B cell (primary cell): Measurements from ENCODE around the gene PCLO. TPM values are rescaled to one million over a fixed set of nuclear protein-coding genes. Genes with fewer than 3 reads are reported as not detected.

Experiments used
- ATAC-seq: fragments of 200-7000 bp; cut with Tn5 transposase; one replicate; pipeline ENCODE4 v1.10.0; 2021; ENCODE audit warnings: low read depth, mild to moderate bottlenecking, moderate number of reproducible peaks, moderate library complexity
- CTCF ChIA-PET: fragments of 350-600 bp; sonication (Branson Sonifier 250); formaldehyde crosslinking; loops from one replicate; lab custom pipeline; 2021; ENCODE audit warnings: antibody characterized with exemption, inconsistent platforms; lab: Charles Lee
- POLR2A ChIA-PET: fragments of 350-600 bp; sonication (Branson Sonifier 250); formaldehyde crosslinking; loops from one replicate; lab custom pipeline; 2021; ENCODE audit warnings: antibody characterized with exemption; lab: Charles Lee
- DNase-seq: peaks from one replicate; pipeline ENCODE4 v3.0.0; 2013
- H2AFZ ChIP-seq: 2 replicates; pipeline ENCODE4 v1.6.1; 2012; ENCODE audit warnings: mild to moderate bottlenecking, low read depth, low read length; ENCODE audit not compliant: insufficient read depth, poor library complexity, severe bottlenecking
- H3K27ac ChIP-seq, 2 donors: 1 replicate in 1 of 2; 2 replicates in 1 of 2; pipeline ENCODE4 v1.5.1; 2012 to 2013; ENCODE audit warnings: low read length in 2 of 2, mild to moderate bottlenecking in 2 of 2, moderate library complexity in 1 of 2
- H3K27me3 ChIP-seq, 4 experiments: fragments of 200-600 bp in 1 of 4; sonication (generic) in 1 of 4; replicated peaks in 1 of 4; 1 replicate in 2 of 4; 2 replicates in 2 of 4; pipeline versions ENCODE4 v1.6.1 to v1.7.0; 2013 to 2016; ENCODE audit warnings: low read length in 3 of 4, mild to moderate bottlenecking in 2 of 4, mixed read lengths in 1 of 4, moderate library complexity in 1 of 4; ENCODE audit not compliant: insufficient read depth in 4 of 4, control insufficient read depth in 3 of 4; ENCODE audit errors: control extremely low read depth in 1 of 4
- H3K36me3 ChIP-seq, 2 experiments: replicated peaks in 1 of 2; 1 replicate in 1 of 2; 2 replicates in 1 of 2; pipeline versions ENCODE4 v1.6.1 to v1.7.1; 2013; ENCODE audit warnings: low read length in 1 of 2; ENCODE audit not compliant: insufficient read depth in 2 of 2, control insufficient read depth in 1 of 2; ENCODE audit errors: control extremely low read depth in 1 of 2, extremely low read depth in 1 of 2
- H3K4me1 ChIP-seq, 2 donors: fragments of 200-600 bp in 1 of 2; sonication (generic) in 1 of 2; 1 replicate in 1 of 2; 2 replicates in 1 of 2; pipeline versions ENCODE4 v1.5.1 to v1.6.1; 2013 to 2017; ENCODE audit warnings: low read length in 2 of 2; ENCODE audit not compliant: control insufficient read depth in 2 of 2, insufficient read depth in 2 of 2
- H3K4me2 ChIP-seq: replicated peaks from 2 replicates; pipeline ENCODE3; 2012; ENCODE audit warnings: mild to moderate bottlenecking, low read depth, low read length; ENCODE audit not compliant: poor library complexity, severe bottlenecking
- H3K4me3 ChIP-seq, 5 experiments: fragments of 200-600 bp in 1 of 5; sonication (generic) in 1 of 5; 1 replicate in 3 of 5; 2 replicates in 2 of 5; pipeline versions ENCODE4 v1.5.1 to v1.7.0; 2011 to 2016; ENCODE audit warnings: low read length in 4 of 5, mild to moderate bottlenecking in 4 of 5, low read depth in 2 of 5, control low read depth in 1 of 5, moderate library complexity in 1 of 5; ENCODE audit not compliant: insufficient read depth in 1 of 5; ENCODE audit errors: control extremely low read depth in 1 of 5, extremely low read depth in 1 of 5
- H3K79me2 ChIP-seq: fragments of 200-600 bp; sonication (generic); one replicate; pipeline ENCODE4 v1.6.0; 2016; ENCODE audit warnings: low read length; ENCODE audit not compliant: control insufficient read depth, insufficient read depth
- H3K9ac ChIP-seq: fragments of 200-600 bp; sonication (generic); 2 replicates; pipeline ENCODE4 v1.6.1; 2017; ENCODE audit warnings: mild to moderate bottlenecking, low read length, moderate library complexity
- H3K9me3 ChIP-seq, 3 donors: one replicate each; pipeline versions ENCODE4 v1.6.1 to v1.7.1; 2013; ENCODE audit warnings: low read length in 2 of 3; ENCODE audit not compliant: control insufficient read depth in 2 of 3, insufficient read depth in 1 of 3; ENCODE audit errors: control extremely low read depth in 1 of 3
- H4K20me1 ChIP-seq: 2 replicates; pipeline ENCODE4 v1.6.0; 2012; ENCODE audit warnings: mild to moderate bottlenecking, low read length; ENCODE audit not compliant: insufficient read depth, control insufficient read depth, poor library complexity, severe bottlenecking
- H3K27ac Mint-ChIP-seq: one replicate; pipeline ENCODE4 v1.8.0; 2021; ENCODE audit warnings: mixed read lengths
- H3K27me3 Mint-ChIP-seq: one replicate; pipeline ENCODE4 v1.8.0; 2021; ENCODE audit warnings: mixed read lengths
- H3K4me1 Mint-ChIP-seq: one replicate; pipeline ENCODE4 v1.8.0; 2021; ENCODE audit warnings: mixed read lengths
- H3K4me3 Mint-ChIP-seq: one replicate; pipeline ENCODE4 v1.8.0; 2021; ENCODE audit warnings: mixed read lengths
- H3K9me3 Mint-ChIP-seq: one replicate; pipeline ENCODE4 v1.8.0; 2022; ENCODE audit warnings: mixed read lengths; ENCODE audit not compliant: insufficient read depth
- EZH2 ChIP-seq: IDR thresholded peaks from 2 replicates; pipeline ENCODE4 v1.6.1; 2012; ENCODE audit warnings: borderline replicate concordance, low read depth, mild to moderate bottlenecking, moderate library complexity, low read length; ENCODE audit not compliant: insufficient read depth, poor library complexity, severe bottlenecking
- WGBS: methylation state at CpG from one replicate; pipeline ENCODE4 v1.1.5; 2013; ENCODE audit warnings: missing lambda C conversion rate; ENCODE audit not compliant: insufficient coverage; 5-methylcytosine and 5-hydroxymethylcytosine counted together
- intact Hi-C: fragments of 100-400 bp; cut with micrococcal nuclease; formaldehyde crosslinking; loops from one replicate; pipeline ENCODE4 v1.10.0; 2022
- polyA plus RNA-seq: library from polyadenylated mRNA; depleted of rRNA; stranded (reverse); fragments of >200 nt; gene quantifications from 2 replicates; pipeline ENCODE4 v1.2.3, GENCODE V29; 2012
- total RNA-seq, 2 donors: library from RNA; stranded (reverse); fragments of 120-200 nt in 1 of 2; gene quantifications; 1 replicate in 1 of 2; 2 replicates in 1 of 2; pipeline versions ENCODE4 v1.2.3 to v1.2.4, GENCODE V29; 2013 to 2022
- TF ChIP-seq, protein P1 (sequence below): fragments of 200-600 bp; IDR thresholded peaks from one replicate; pipeline ENCODE4 v1.8.0; 2022; ENCODE audit warnings: antibody characterized with exemption, mild to moderate bottlenecking

PCLO gene
- total and polyA plus RNA-seq, 2 donors (not counting 1 experiment from before 2014, with no cell fraction given), result 0.01 to 0.32 TPM

DNA sequence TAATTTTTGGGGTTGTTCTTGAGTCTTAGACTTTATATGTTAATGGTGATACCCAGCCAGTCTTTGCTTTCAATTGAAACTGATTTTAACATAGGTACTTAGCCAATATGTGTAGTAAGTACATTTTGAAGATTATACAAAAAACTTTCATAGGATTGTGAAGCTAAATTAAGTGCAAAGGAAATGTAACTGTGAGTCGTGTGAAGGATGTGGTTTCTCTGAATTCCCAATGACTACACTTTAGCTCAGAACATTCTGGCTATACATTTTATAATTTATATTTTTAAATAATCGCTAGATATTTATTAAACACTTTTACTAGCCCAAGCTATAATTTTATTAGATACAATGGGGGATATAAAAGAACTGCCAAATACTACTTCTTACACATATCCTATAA lies 359.3 kb downstream of the PCLO start:
- no peak overlapping the region for H2AFZ ChIP-seq
- no peaks in the 10 kb centered on the region for H3K9me3 ChIP-seq
- H3K4me1 ChIP-seq, result no peaks in the 10 kb centered on the region
- no peak for DNase-seq
- no peak overlapping the region for H3K27ac ChIP-seq
- ChIA-PET POLR2A (no interaction called here), CTCF (no interaction called here)
- H4K20me1 ChIP-seq, result no peaks in the 10 kb centered on the region
- H3K4me2 ChIP-seq, result no peak overlapping the region
- H3K4me1 Mint-ChIP-seq, result no peaks in the 10 kb centered on the region
- peaks cover 4% of the 10 kb centered on the region for H3K9me3 Mint-ChIP-seq
- no peak overlapping the region for H3K4me3 ChIP-seq
- H3K4me3 Mint-ChIP-seq, result no peak overlapping the region
- H3K27me3 Mint-ChIP-seq, result no peaks in the 10 kb centered on the region
- no peak for ATAC-seq
- WGBS, result no CpG with 5 or more reads among the region's 2 CpGs
- TF ChIP-seq, protein P1, sequence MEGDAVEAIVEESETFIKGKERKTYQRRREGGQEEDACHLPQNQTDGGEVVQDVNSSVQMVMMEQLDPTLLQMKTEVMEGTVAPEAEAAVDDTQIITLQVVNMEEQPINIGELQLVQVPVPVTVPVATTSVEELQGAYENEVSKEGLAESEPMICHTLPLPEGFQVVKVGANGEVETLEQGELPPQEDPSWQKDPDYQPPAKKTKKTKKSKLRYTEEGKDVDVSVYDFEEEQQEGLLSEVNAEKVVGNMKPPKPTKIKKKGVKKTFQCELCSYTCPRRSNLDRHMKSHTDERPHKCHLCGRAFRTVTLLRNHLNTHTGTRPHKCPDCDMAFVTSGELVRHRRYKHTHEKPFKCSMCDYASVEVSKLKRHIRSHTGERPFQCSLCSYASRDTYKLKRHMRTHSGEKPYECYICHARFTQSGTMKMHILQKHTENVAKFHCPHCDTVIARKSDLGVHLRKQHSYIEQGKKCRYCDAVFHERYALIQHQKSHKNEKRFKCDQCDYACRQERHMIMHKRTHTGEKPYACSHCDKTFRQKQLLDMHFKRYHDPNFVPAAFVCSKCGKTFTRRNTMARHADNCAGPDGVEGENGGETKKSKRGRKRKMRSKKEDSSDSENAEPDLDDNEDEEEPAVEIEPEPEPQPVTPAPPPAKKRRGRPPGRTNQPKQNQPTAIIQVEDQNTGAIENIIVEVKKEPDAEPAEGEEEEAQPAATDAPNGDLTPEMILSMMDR, result no peak
- H3K36me3 ChIP-seq, result no peaks in the 10 kb centered on the region
- H3K27me3 ChIP-seq, result no peaks in the 10 kb centered on the region
- H3K79me2 ChIP-seq, result no peaks in the 10 kb centered on the region
- H3K9ac ChIP-seq, result no peak overlapping the region
- intact Hi-C loops, result no loop called here
- no peak overlapping the region for H3K27ac Mint-ChIP-seq

- ChIA-PET POLR2A (no interaction called here), CTCF (no interaction called here)
- Mint-ChIP-seq H3K27me3 (no peaks in the 10 kb centered on the region), H3K4me3 (no peak overlapping the region), H3K9me3 (peaks cover 7% of the 10 kb centered on the region), H3K27ac (no peak overlapping the region), H3K4me1 (no peaks in the 10 kb centered on the region)
- no peak for DNase-seq
- H2AFZ ChIP-seq, result no peak overlapping the region
- H3K4me1 ChIP-seq, result no peaks in the 10 kb centered on the region
- WGBS, result 67% methylated on average over 5 of the region's 5 CpGs
- no peak for TF ChIP-seq EZH2
- TF ChIP-seq, protein P1, result no peak
- H3K4me3 ChIP-seq, result no peak overlapping the region
- no peak overlapping the region for H3K27ac ChIP-seq
- intact Hi-C loops, result no loop called here
- ATAC-seq, result no peak
- H3K9ac ChIP-seq, result no peak overlapping the region
- peaks cover 0 to 7% (median 0%) of the 10 kb centered on the region in 3 donors for H3K9me3 ChIP-seq
- H3K36me3 ChIP-seq, result no peaks in the 10 kb centered on the region
- H3K79me2 ChIP-seq, result no peaks in the 10 kb centered on the region
- H3K27me3 ChIP-seq, result no peaks in the 10 kb centered on the region
- no peaks in the 10 kb centered on the region for H4K20me1 ChIP-seq
- no peak overlapping the region for H3K4me2 ChIP-seq
Measured at GRCh38 chr7:82789883-82790609, 372.6 kb downstream of the PCLO start.
